Osteocyte (in vitro differentiated cells): Measurements from ENCODE around the gene TSHZ2. TPM values are rescaled to one million over a fixed set of nuclear protein-coding genes. Genes with fewer than 3 reads are reported as not detected.

Experiments
- DNase-seq: peaks from one replicate; pipeline ENCODE4 v3.0.0; 2021; ENCODE audit warnings: mixed read lengths; ENCODE audit not compliant: unreplicated experiment; ENCODE audit errors: extremely low spot score
- H3K27ac Mint-ChIP-seq: one replicate; pipeline ENCODE4 v1.8.0; 2021; ENCODE audit warnings: mild to moderate bottlenecking, mixed read lengths; ENCODE audit not compliant: unreplicated experiment
- H3K27me3 Mint-ChIP-seq: one replicate; pipeline ENCODE4 v1.8.0; 2021; ENCODE audit warnings: mixed read lengths; ENCODE audit not compliant: unreplicated experiment
- H3K36me3 Mint-ChIP-seq: one replicate; pipeline ENCODE4 v1.8.0; 2021; ENCODE audit warnings: mixed read lengths; ENCODE audit not compliant: unreplicated experiment
- H3K4me1 Mint-ChIP-seq: one replicate; pipeline ENCODE4 v1.8.0; 2021; ENCODE audit warnings: mixed read lengths; ENCODE audit not compliant: unreplicated experiment
- H3K4me3 Mint-ChIP-seq: one replicate; pipeline ENCODE4 v1.8.0; 2021; ENCODE audit warnings: mild to moderate bottlenecking, moderate library complexity, mixed read lengths; ENCODE audit not compliant: unreplicated experiment
- H3K9me3 Mint-ChIP-seq: one replicate; pipeline ENCODE4 v1.8.0; 2021; ENCODE audit warnings: mixed read lengths; ENCODE audit not compliant: unreplicated experiment
- total RNA-seq: library from RNA; stranded (reverse); gene quantifications from 2 replicates; pipeline ENCODE4 v1.2.1, GENCODE V29; 2021
- TF ChIP-seq, protein P1 (sequence below): fragments of 200-600 bp; sonication (generic); IDR thresholded peaks from 2 replicates; pipeline ENCODE4 v1.5.0; 2021; ENCODE audit warnings: antibody characterized with exemption, mild to moderate bottlenecking, moderate library complexity

The TSHZ2 gene
- total RNA-seq, 1 donor from 2014 or later, result not detected

GRCh38 chr20:53205046-53205445 is 232.9 kb downstream of the TSHZ2 start:
- TF ChIP-seq, protein P1, sequence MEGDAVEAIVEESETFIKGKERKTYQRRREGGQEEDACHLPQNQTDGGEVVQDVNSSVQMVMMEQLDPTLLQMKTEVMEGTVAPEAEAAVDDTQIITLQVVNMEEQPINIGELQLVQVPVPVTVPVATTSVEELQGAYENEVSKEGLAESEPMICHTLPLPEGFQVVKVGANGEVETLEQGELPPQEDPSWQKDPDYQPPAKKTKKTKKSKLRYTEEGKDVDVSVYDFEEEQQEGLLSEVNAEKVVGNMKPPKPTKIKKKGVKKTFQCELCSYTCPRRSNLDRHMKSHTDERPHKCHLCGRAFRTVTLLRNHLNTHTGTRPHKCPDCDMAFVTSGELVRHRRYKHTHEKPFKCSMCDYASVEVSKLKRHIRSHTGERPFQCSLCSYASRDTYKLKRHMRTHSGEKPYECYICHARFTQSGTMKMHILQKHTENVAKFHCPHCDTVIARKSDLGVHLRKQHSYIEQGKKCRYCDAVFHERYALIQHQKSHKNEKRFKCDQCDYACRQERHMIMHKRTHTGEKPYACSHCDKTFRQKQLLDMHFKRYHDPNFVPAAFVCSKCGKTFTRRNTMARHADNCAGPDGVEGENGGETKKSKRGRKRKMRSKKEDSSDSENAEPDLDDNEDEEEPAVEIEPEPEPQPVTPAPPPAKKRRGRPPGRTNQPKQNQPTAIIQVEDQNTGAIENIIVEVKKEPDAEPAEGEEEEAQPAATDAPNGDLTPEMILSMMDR, result no peak
- no peak overlapping the region for H3K4me3 Mint-ChIP-seq
- DNase-seq, result no peak
- no peak overlapping the region for H3K27ac Mint-ChIP-seq
- no peaks in the 10 kb centered on the region for H3K4me1 Mint-ChIP-seq
- H3K27me3 Mint-ChIP-seq, result no peaks in the 10 kb centered on the region
- H3K9me3 Mint-ChIP-seq, result no peaks in the 10 kb centered on the region
- H3K36me3 Mint-ChIP-seq, result no peaks in the 10 kb centered on the region

- Mint-ChIP-seq H3K4me3 (no peak overlapping the region), H3K27ac (no peak overlapping the region), H3K9me3 (no peaks in the 10 kb centered on the region), H3K4me1 (no peaks in the 10 kb centered on the region), H3K36me3 (no peaks in the 10 kb centered on the region), H3K27me3 (no peaks in the 10 kb centered on the region)
- DNase-seq, result no peak
- TF ChIP-seq, protein P1, result no peak
These were observed 236.1 kb downstream of the TSHZ2 start for GRCh38 chr20:53208110-53208832.

DNA sequence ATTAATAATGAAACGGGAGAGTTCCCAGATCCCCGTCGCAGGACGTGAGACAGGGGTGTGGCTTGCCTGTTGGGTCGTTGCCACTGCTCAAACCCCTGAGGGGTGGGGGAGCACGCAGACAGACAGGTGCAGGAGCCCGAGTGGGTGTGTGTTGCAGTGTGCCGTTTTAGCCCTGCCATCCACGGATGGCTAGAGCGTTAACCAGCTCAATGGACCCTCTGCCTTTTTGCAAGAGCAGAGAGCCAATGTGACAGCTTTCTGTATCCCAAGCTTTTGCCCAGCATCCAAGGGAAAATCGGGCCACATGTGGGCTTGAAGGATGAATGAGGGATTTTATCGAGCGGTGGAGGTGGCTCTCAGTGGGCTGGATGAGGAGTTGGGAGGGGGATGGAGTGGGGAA is 237.9 kb downstream of the TSHZ2 start:
- Mint-ChIP-seq H3K4me3 (no peak overlapping the region), H3K36me3 (no peaks in the 10 kb centered on the region), H3K27me3 (no peaks in the 10 kb centered on the region), H3K9me3 (no peaks in the 10 kb centered on the region), H3K4me1 (no peaks in the 10 kb centered on the region), H3K27ac (no peak overlapping the region)
- DNase-seq, result no peak
- TF ChIP-seq, protein P1, result no peak

DNA sequence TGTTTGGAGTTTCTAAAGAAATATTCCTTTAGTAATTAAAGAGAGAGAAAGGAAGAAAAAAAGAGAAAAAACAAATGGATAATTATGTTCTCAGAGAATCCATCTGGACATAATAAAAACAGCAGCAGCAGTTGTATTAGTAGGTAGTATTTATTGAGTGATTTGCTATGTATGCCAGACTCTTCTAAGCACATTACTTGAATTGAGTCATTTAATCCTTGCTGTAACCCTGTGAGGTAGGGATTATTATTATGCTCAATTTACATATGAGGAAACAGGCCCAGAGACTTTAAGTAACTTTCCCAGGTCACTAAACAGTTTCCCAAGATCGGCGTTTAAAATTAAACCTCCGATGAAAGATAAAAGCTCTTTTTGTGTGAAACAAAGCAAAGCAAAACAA is 238.8 kb downstream of the TSHZ2 start:
- Mint-ChIP-seq H3K27me3 (no peaks in the 10 kb centered on the region), H3K9me3 (no peaks in the 10 kb centered on the region)

DNA sequence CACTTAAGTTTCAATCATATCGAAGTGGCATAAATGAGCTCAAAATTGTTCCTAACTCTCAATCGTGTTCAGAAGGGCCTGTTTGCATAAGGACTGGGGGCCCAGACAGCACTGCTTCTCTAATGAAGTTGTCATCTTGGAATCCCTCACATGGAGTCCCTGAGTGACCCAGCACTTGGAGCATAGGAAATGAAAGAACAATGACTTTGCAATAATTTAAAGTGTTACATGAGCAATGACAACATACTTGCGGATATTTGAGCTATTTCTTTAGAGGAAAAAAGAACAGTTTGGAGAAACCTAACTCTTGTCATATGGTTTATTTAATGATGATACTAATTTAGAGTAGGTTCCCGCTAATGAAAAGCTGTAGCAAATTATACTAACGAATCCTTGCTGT is 239.9 kb downstream of the TSHZ2 start:
- H3K4me3 Mint-ChIP-seq, result no peak overlapping the region
- TF ChIP-seq, protein P1, result no peak
- no peaks in the 10 kb centered on the region for H3K4me1 Mint-ChIP-seq
- H3K27ac Mint-ChIP-seq, result no peak overlapping the region
- H3K9me3 Mint-ChIP-seq, result no peaks in the 10 kb centered on the region
- H3K36me3 Mint-ChIP-seq, result no peaks in the 10 kb centered on the region
- no peak for DNase-seq
- H3K27me3 Mint-ChIP-seq, result no peaks in the 10 kb centered on the region

More for the DNA sequence above, 238.8 kb downstream of the TSHZ2 start:
- Mint-ChIP-seq H3K36me3 (no peaks in the 10 kb centered on the region), H3K4me1 (no peaks in the 10 kb centered on the region), H3K27ac (no peak overlapping the region), H3K4me3 (no peak overlapping the region)
- DNase-seq, result no peak
- TF ChIP-seq, protein P1, result no peak
